ENCODE data around the gene ZP2. TPM values are rescaled to one million over a fixed set of nuclear protein-coding genes. Genes with fewer than 3 reads are reported as not detected.
"Not testable (repeated sequence)": the region's sequence is repeated elsewhere in the genome, so short reads cannot be mapped to it uniquely, and the experiment has no call there.

The ZP2 gene
- total RNA-seq, 1 donor from 2014 or later, result not detected

GRCh38 chr16:21217121-21217520 is 5.7 kb upstream of the ZP2 start:
- DNase-seq (ENCODE audit: low read depth), result no peak

GRCh38 chr16:21214086-21214485 is 2.7 kb upstream of the ZP2 start:
- no peak for DNase-seq (ENCODE audit: low read depth)

GRCh38 chr16:21208446-21209230 is 2.7 kb downstream of the ZP2 start:
- DNase-seq (ENCODE audit: low read depth), result no peak

DNA sequence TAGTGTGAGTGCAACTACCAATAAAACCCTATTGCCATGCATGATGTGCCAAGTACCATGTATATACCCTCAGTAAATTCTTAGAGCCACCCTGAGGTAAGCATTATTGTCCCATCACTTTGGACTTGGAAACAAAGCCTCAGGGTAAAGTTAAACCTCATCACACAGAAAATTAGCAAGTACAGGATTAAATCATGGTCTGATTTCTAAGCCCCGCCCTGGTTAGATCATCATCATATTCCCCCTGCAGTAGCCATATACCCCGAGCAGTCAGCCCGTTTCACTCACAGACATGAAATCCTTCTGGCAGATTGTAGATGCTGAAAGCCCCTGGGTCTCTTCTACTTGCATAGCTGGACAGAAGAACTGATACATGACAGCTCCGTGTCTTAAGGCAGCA is 4.8 kb downstream of the ZP2 start:
- no peak for DNase-seq (ENCODE audit: low read depth)

GRCh38 chr16:21205303-21205702 is 6.1 kb downstream of the ZP2 start:
- DNase-seq (ENCODE audit: low read depth), result peak; percentile 59

DNA sequence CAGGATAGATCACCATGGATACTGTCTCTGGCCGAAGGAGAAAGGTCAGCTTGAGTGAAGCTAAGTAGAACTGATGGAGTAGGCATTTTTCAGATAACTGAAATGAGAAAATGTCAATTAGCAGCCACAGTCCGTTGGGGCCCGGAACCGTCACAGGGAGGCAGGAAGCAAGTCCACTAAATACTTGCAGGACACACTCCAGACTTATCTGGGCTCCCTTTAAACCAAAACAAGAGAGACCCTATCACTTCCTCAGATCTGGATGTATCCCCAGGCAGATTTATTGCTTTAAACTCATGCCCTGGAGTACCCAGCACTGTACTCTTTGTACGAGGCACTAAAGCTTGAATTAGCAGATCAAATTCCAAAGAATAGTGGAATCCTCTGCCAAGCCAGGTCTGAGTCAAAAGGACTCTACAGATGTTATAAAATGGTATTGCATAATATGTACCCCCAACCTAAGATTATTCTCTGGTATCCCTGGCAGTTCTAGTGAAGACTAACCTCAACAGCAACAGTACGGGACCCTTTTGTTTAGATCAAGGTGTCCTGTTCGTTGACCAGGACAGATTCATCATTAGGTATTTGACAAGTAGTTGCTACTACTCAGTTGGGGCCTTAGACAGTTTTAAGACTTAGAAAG is 8.1 kb downstream of the ZP2 start:
- no peak for DNase-seq (ENCODE audit: low read depth)

DNA sequence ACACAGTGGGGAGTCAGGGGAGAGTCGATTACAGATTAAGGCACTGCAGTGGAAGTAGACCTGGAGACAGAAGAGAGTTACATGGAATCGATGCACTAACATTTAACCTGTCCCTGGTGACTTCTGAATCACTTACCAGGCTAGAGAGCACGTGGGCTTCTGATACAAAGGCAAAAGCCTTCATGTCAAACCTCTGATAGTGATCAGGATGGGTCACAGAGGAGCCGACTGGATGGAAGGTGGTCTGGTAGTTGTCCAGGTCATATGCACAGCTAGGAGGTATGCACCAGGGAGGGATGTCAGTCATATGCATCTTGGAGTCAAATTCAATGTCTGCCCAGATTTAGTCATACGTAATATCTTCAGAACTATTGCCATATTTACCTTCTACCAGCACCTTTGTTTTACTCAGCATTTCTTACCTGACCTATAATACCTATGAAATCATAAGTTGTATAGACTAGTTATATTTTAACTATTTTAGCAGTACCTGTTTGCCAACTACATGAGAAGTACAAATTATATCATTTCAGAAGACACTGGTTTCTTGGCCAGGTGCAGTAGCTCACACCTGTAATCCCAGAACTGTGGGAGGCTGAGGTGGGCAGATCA is 11.7 kb downstream of the ZP2 start:
- no peak for DNase-seq (ENCODE audit: low read depth)

DNA sequence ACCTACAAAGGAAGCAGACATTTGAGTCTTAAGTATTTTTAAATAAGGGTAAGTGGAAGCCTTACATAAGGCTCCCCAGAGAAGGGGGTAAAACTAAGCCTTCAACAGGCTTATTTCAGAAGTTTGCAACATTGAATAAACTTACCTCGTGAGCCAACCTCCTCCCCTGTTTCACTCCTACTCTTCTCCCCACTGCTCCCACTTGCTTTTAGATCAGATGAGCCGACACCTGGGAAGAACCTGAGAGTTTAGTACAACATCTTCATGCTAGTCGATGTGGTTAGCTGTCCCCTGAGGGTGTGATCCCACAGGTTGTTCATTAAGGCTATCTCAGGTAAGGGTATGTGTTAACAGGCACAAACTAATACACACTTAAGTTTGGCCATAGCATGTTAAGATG is 13.8 kb downstream of the ZP2 start:
- DNase-seq (ENCODE audit: low read depth), result no peak

DNA sequence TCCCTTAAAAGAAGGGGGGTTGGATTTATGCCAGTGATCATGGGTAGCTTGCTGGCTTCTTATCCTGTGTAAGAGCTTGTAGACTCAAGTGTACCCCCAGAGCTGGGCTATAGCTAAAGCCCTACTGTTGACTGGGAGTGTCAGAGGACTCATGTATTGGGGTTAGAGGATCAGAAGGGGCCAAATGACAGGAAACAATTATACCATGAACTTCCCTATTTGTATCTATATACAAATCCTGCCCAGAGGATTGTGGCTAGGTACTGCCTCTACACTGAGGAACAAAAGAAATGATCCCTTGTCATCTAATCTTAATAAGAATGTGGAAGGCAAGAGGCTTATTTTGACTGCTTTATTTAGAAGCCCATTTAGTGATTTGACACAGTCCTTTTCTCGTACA is 14.3 kb downstream of the ZP2 start:
- DNase-seq (ENCODE audit: low read depth), result no peak

- not testable (repeated sequence) for DNase-seq (ENCODE audit: low read depth)
Observed at GRCh38 chr16:21195330-21195729, 16.0 kb downstream of the ZP2 start.

DNA sequence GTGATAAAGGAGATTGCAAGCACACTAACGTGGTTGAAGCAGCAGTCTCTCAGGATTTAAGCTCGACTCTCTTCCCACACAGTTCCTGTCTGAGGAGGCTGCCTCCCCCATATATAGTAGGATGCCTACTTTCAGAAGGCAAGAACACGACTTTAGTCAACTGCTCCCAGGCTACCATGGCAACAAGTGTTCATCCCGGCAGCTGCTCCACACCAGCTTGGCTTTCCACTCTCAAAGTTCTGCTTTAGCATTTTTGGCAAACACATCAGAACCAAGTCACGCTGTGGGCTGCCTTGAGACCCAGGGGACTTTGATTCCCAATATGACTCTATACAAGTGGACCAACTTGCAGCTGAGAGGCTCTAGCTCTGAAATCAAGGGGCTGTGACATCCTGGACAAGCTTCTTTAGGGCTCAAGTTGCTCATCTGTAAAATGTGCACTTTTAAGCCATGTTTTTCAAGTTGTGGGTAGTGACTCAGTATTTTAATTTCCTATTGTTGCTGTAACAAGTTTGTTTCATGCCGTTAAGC is 16.5 kb downstream of the ZP2 start:
- DNase-seq (ENCODE audit: low read depth), result peak; percentile 78

GRCh38 chr16:21192991-21193390 is 18.4 kb downstream of the ZP2 start:
- DNase-seq (ENCODE audit: low read depth), result no peak

DNA sequence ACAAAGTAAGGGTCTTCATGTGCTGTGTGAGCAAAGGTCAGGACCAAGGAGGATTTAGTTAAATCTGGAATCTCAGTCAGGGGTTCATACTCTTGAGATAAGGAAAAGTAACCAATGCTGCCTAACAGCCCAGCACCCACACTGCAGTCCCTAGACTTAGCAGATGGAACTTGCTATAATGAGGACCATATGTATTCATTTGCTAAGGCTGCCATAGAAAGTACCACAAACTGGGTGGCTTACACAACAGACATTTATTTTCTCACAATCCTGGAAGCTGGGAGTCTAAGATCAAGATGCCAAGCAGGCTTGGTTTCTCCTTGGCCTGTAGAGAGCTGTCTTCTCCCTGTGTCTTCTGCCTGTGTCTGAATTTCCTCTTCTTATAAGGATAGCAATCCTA is 20.8 kb downstream of the ZP2 start:
- no peak for DNase-seq (ENCODE audit: low read depth)

GRCh38 chr16:21190013-21190412 is 21.4 kb downstream of the ZP2 start:
- DNase-seq (ENCODE audit: low read depth), result no peak

DNA sequence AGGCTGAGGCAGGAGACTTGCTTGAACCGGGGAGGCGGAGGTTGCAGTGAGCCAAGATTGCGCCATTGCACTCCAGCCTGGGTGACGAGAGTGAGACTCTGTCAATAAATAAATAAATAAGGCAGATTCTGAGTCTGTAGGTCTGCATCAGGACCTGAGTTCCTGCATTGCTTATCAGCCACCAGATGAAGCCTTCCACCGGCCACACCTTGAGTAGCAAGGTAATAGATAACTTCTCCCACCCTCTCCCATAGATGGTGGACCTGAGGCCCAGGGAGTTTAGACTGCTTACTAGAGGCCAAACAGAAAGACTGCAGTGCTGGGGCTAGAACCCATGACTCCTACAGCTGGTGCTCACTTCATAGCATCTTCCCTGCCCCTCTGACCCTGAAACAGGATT is 22.1 kb downstream of the ZP2 start:
- no peak for DNase-seq (ENCODE audit: low read depth)

- DNase-seq (ENCODE audit: low read depth), result no peak
Observed at GRCh38 chr16:21186326-21186691, 25.1 kb downstream of the ZP2 start.

DNA sequence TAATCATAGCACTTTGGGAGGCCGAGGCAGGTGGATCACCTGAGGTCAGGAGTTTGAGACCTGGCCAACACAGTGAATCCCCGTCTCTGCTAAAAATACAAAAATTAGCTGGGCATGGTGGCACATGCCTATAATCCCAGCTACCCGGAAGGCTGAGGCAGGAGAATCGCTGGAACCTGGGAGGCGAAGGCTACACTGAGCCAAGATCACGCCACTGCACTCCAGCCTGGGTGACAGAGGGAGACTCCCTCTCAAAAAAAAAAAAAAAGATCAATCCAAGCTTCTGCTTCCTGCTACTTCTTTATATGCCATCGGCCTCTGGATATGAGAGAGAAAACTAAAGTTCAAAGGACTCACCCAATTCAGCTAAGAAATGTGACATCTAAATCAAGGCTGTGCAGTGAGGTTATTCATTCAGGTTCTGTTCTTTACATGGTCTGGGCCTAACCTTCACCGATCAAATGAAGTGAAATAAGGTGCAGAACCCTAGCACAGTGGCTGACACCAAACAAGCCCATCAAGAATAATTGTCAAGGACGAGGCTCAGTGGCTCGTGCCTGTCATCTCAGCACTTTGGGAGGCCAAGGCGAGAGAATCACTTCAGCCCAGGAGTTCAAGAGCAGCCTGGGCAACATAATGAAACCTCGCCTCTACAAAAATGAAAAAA is 25.6 kb downstream of the ZP2 start:
- no peak for DNase-seq (ENCODE audit: low read depth)

GRCh38 chr16:21184834-21185233 is 26.5 kb downstream of the ZP2 start:
- peak; percentile 50 for DNase-seq (ENCODE audit: low read depth)

GRCh38 chr16:21183995-21184394 is 27.4 kb downstream of the ZP2 start:
- DNase-seq (ENCODE audit: low read depth), result no peak

DNA sequence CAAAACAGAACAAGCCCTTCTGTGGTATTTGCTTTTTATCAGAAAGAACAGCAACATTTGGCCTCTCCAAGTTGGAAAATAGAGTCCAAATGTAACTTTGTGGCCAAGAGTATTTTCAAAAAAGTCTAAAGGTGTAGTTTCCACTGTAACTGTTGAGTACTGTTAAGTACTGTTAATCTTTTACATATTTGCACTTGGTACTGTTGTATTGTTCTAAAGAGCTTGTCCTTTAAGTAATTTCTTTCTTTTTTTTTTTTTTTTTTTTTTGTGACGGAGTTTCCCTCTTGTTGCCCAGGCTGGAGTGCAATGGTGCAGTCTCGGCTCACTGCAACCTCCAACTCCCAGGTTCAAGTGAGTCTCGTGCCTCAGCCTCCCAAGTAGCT is 31.4 kb downstream of the ZP2 start:
- DNase-seq (ENCODE audit: low read depth), result no peak

- no peak for DNase-seq (ENCODE audit: low read depth)
Observed at GRCh38 chr16:21179126-21179982, 32.0 kb downstream of the ZP2 start.

GRCh38 chr16:21175397-21175796 is 36.0 kb downstream of the ZP2 start:
- DNase-seq (ENCODE audit: low read depth), result no peak
